Activated T-helper 17 cell treated with anti-CD3 and anti-CD28 coated beads, Interleukin-2, amount 50 U/mL, for 72 hours (primary cell): Measurements from ENCODE around the gene MXD4. TPM values are rescaled to one million over a fixed set of nuclear protein-coding genes. Genes with fewer than 3 reads are reported as not detected.

Experiments
- ATAC-seq: fragments of 150-1000 bp; cut with Tn5 transposase; replicated peaks from 2 replicates; pipeline ENCODE4 v1.10.0; 2021; ENCODE audit warnings: mild to moderate bottlenecking, moderate library complexity
- H3K27ac Mint-ChIP-seq: one replicate; pipeline ENCODE4 v1.8.0; 2022; ENCODE audit warnings: mixed read lengths
- H3K27me3 Mint-ChIP-seq: one replicate; pipeline ENCODE4 v1.8.0; 2022; ENCODE audit warnings: mixed read lengths
- H3K36me3 Mint-ChIP-seq: one replicate; pipeline ENCODE4 v1.8.0; 2022; ENCODE audit warnings: low read depth, mild to moderate bottlenecking, mixed read lengths
- H3K4me1 Mint-ChIP-seq: one replicate; pipeline ENCODE4 v1.8.0; 2022; ENCODE audit warnings: mixed read lengths
- H3K4me3 Mint-ChIP-seq: one replicate; pipeline ENCODE4 v1.8.0; 2022; ENCODE audit warnings: mild to moderate bottlenecking, mixed read lengths
- H3K9me3 Mint-ChIP-seq: one replicate; pipeline ENCODE4 v1.8.0; 2022; ENCODE audit warnings: mixed read lengths
- total RNA-seq, 2 donors: library from RNA; stranded (reverse); gene quantifications; one replicate each; pipeline ENCODE4 v1.2.3, GENCODE V29; 2022

The MXD4 gene
- total RNA-seq, 2 donors from 2014 or later = 6.1 to 7.7 TPM

- H3K4me1 Mint-ChIP-seq = no peaks in the 10 kb centered on the region
- no peaks in the 10 kb centered on the region for H3K9me3 Mint-ChIP-seq
- no peak for ATAC-seq
- H3K27ac Mint-ChIP-seq = no peak overlapping the region
- H3K36me3 Mint-ChIP-seq = peaks cover 14% of the 10 kb centered on the region
- no peaks in the 10 kb centered on the region for H3K27me3 Mint-ChIP-seq
- no peak overlapping the region for H3K4me3 Mint-ChIP-seq
These were observed 5.1 kb downstream of the MXD4 start for GRCh38 chr4:2256781-2257191.

- no peak for ATAC-seq
- Mint-ChIP-seq H3K27me3 (no peaks in the 10 kb centered on the region), H3K36me3 (peaks cover 14% of the 10 kb centered on the region), H3K27ac (no peak overlapping the region), H3K4me3 (no peak overlapping the region), H3K9me3 (no peaks in the 10 kb centered on the region), H3K4me1 (no peaks in the 10 kb centered on the region)
These were observed 5.7 kb downstream of the MXD4 start for GRCh38 chr4:2256156-2256731.

- Mint-ChIP-seq H3K36me3 (peaks cover 14% of the 10 kb centered on the region), H3K4me1 (no peaks in the 10 kb centered on the region)
These were observed 6.3 kb downstream of the MXD4 start for GRCh38 chr4:2255501-2256155.

GRCh38 chr4:2254665-2255500, 7.0 kb downstream of the MXD4 start:
- no peaks in the 10 kb centered on the region for H3K27me3 Mint-ChIP-seq
- no peaks in the 10 kb centered on the region for H3K9me3 Mint-ChIP-seq
- H3K4me3 Mint-ChIP-seq = no peak overlapping the region
- H3K27ac Mint-ChIP-seq = no peak overlapping the region
- no peak for ATAC-seq
- no peaks in the 10 kb centered on the region for H3K4me1 Mint-ChIP-seq
- H3K36me3 Mint-ChIP-seq = peaks cover 14% of the 10 kb centered on the region

More at GRCh38 chr4:2255501-2256155, 6.3 kb downstream of the MXD4 start:
- Mint-ChIP-seq H3K4me3 (no peak overlapping the region), H3K27ac (no peak overlapping the region), H3K9me3 (no peaks in the 10 kb centered on the region), H3K27me3 (no peaks in the 10 kb centered on the region)
- no peak for ATAC-seq

GRCh38 chr4:2253160-2254084, 8.5 kb downstream of the MXD4 start:
- Mint-ChIP-seq H3K4me1 (no peaks in the 10 kb centered on the region), H3K36me3 (peaks cover 14% of the 10 kb centered on the region), H3K27me3 (no peaks in the 10 kb centered on the region), H3K27ac (no peak overlapping the region), H3K4me3 (no peak overlapping the region), H3K9me3 (no peaks in the 10 kb centered on the region)
- no peak for ATAC-seq

- Mint-ChIP-seq H3K36me3 (peaks cover 14% of the 10 kb centered on the region), H3K4me3 (no peak overlapping the region), H3K9me3 (no peaks in the 10 kb centered on the region), H3K27ac (no peak overlapping the region), H3K27me3 (no peaks in the 10 kb centered on the region), H3K4me1 (no peaks in the 10 kb centered on the region)
- ATAC-seq = no peak
These were observed 9.3 kb downstream of the MXD4 start for GRCh38 chr4:2252530-2253091.

- no peaks in the 10 kb centered on the region for H3K9me3 Mint-ChIP-seq
- H3K4me1 Mint-ChIP-seq = no peaks in the 10 kb centered on the region
- peaks cover 14% of the 10 kb centered on the region for H3K36me3 Mint-ChIP-seq
- ATAC-seq = no peak
- H3K4me3 Mint-ChIP-seq = no peak overlapping the region
- H3K27me3 Mint-ChIP-seq = no peaks in the 10 kb centered on the region
- no peak overlapping the region for H3K27ac Mint-ChIP-seq
These were observed 9.9 kb downstream of the MXD4 start for GRCh38 chr4:2251795-2252529.

GRCh38 chr4:2251073-2251794, 10.7 kb downstream of the MXD4 start:
- H3K27me3 Mint-ChIP-seq = no peaks in the 10 kb centered on the region
- no peak overlapping the region for H3K27ac Mint-ChIP-seq
- no peak overlapping the region for H3K4me3 Mint-ChIP-seq
- no peak for ATAC-seq
- H3K36me3 Mint-ChIP-seq = peaks cover 14% of the 10 kb centered on the region
- H3K9me3 Mint-ChIP-seq = no peaks in the 10 kb centered on the region
- no peaks in the 10 kb centered on the region for H3K4me1 Mint-ChIP-seq

GRCh38 chr4:2250357-2251072, 11.4 kb downstream of the MXD4 start:
- H3K36me3 Mint-ChIP-seq = peaks cover 14% of the 10 kb centered on the region
- no peak for ATAC-seq
- H3K27me3 Mint-ChIP-seq = no peaks in the 10 kb centered on the region
- H3K4me1 Mint-ChIP-seq = peaks cover 1% of the 10 kb centered on the region
- no peak overlapping the region for H3K4me3 Mint-ChIP-seq
- H3K27ac Mint-ChIP-seq = no peak overlapping the region
- no peaks in the 10 kb centered on the region for H3K9me3 Mint-ChIP-seq

- Mint-ChIP-seq H3K4me3 (no peak overlapping the region), H3K4me1 (peaks cover 8% of the 10 kb centered on the region), H3K36me3 (peaks cover 10% of the 10 kb centered on the region), H3K27me3 (no peaks in the 10 kb centered on the region), H3K9me3 (no peaks in the 10 kb centered on the region), H3K27ac (no peak overlapping the region)
- no peak for ATAC-seq
These were observed 12.2 kb downstream of the MXD4 start for GRCh38 chr4:2249526-2250356.

- H3K27me3 Mint-ChIP-seq = no peaks in the 10 kb centered on the region
These were observed 13.1 kb downstream of the MXD4 start for GRCh38 chr4:2248821-2249261.

More at GRCh38 chr4:2248821-2249261, 13.1 kb downstream of the MXD4 start:
- no peaks in the 10 kb centered on the region for H3K9me3 Mint-ChIP-seq
- no peak overlapping the region for H3K27ac Mint-ChIP-seq
- peaks cover 1% of the 10 kb centered on the region for H3K36me3 Mint-ChIP-seq
- ATAC-seq = no peak
- peaks cover 12% of the 10 kb centered on the region for H3K4me1 Mint-ChIP-seq
- H3K4me3 Mint-ChIP-seq = no peak overlapping the region
